Measurements from ENCODE around the gene TMEM179. TPM values are rescaled to one million over a fixed set of nuclear protein-coding genes. Genes with fewer than 3 reads are reported as not detected.

Gene TMEM179
- total RNA-seq, 1 donor from 2014 or later = 20.2 TPM

- peaks cover 24% of the 10 kb centered on the region for H3K27me3 Mint-ChIP-seq (ENCODE audit: low read depth)
- TF ChIP-seq, protein P1, sequence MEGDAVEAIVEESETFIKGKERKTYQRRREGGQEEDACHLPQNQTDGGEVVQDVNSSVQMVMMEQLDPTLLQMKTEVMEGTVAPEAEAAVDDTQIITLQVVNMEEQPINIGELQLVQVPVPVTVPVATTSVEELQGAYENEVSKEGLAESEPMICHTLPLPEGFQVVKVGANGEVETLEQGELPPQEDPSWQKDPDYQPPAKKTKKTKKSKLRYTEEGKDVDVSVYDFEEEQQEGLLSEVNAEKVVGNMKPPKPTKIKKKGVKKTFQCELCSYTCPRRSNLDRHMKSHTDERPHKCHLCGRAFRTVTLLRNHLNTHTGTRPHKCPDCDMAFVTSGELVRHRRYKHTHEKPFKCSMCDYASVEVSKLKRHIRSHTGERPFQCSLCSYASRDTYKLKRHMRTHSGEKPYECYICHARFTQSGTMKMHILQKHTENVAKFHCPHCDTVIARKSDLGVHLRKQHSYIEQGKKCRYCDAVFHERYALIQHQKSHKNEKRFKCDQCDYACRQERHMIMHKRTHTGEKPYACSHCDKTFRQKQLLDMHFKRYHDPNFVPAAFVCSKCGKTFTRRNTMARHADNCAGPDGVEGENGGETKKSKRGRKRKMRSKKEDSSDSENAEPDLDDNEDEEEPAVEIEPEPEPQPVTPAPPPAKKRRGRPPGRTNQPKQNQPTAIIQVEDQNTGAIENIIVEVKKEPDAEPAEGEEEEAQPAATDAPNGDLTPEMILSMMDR (conservative IDR thresholded peaks at IDR 0.05) = no peak
- peaks cover 20% of the 10 kb centered on the region for H3K4me1 Mint-ChIP-seq
- H3K9me3 Mint-ChIP-seq = no peaks in the 10 kb centered on the region
- H3K4me3 Mint-ChIP-seq = no peak overlapping the region
- H3K36me3 Mint-ChIP-seq (ENCODE audit: low read depth) = no peaks in the 10 kb centered on the region
- no peak for DNase-seq (ENCODE audit: low read depth, low spot score)
- H3K27ac Mint-ChIP-seq (ENCODE audit: unreplicated experiment) = no peak overlapping the region
These were observed 3.8 kb downstream of the TMEM179 start for GRCh38 chr14:104600805-104601204.

- TF ChIP-seq, protein P1 (conservative IDR thresholded peaks at IDR 0.05) = no peak
These were observed 4.4 kb downstream of the TMEM179 start for GRCh38 chr14:104600141-104600643.

GRCh38 chr14:104599446-104599845 lies 5.1 kb downstream of the TMEM179 start:
- H3K4me3 Mint-ChIP-seq = no peak overlapping the region
- TF ChIP-seq, protein P1 (conservative IDR thresholded peaks at IDR 0.05) = no peak
- H3K9me3 Mint-ChIP-seq = no peaks in the 10 kb centered on the region
- peaks cover 13% of the 10 kb centered on the region for H3K4me1 Mint-ChIP-seq
- H3K27me3 Mint-ChIP-seq (ENCODE audit: low read depth) = peaks cover 12% of the 10 kb centered on the region
- H3K36me3 Mint-ChIP-seq (ENCODE audit: low read depth) = no peaks in the 10 kb centered on the region
- no peak overlapping the region for H3K27ac Mint-ChIP-seq (ENCODE audit: unreplicated experiment)
- no peak for DNase-seq (ENCODE audit: low read depth, low spot score)

More at GRCh38 chr14:104600141-104600643, 4.4 kb downstream of the TMEM179 start:
- no peak overlapping the region for H3K4me3 Mint-ChIP-seq
- H3K4me1 Mint-ChIP-seq = peaks cover 17% of the 10 kb centered on the region
- DNase-seq (ENCODE audit: low read depth, low spot score) = no peak
- H3K36me3 Mint-ChIP-seq (ENCODE audit: low read depth) = no peaks in the 10 kb centered on the region
- H3K27me3 Mint-ChIP-seq (ENCODE audit: low read depth) = peaks cover 18% of the 10 kb centered on the region
- no peak overlapping the region for H3K27ac Mint-ChIP-seq (ENCODE audit: unreplicated experiment)
- no peaks in the 10 kb centered on the region for H3K9me3 Mint-ChIP-seq

DNA sequence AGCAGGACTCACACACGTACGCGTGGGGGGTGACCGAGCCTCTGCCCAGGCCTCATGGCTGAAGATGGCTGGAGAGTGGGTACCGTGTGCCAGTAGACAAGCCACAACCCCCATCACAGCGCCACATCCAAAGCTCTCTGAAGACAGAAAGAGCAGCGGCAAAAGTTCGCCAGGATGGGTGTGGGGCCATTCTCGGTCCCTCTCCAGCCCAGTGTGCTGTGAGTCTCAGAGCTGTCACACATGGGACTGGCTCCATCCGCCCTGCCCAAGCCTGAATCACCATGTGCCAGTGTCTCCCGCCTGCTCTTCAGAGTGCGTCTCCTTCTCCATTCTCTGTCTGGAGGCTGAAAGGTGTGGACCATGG lies 5.7 kb downstream of the TMEM179 start:
- no peak for DNase-seq (ENCODE audit: low read depth, low spot score)
- H3K9me3 Mint-ChIP-seq = no peaks in the 10 kb centered on the region
- no peak overlapping the region for H3K27ac Mint-ChIP-seq (ENCODE audit: unreplicated experiment)
- TF ChIP-seq, protein P1 (conservative IDR thresholded peaks at IDR 0.05) = no peak
- no peak overlapping the region for H3K4me3 Mint-ChIP-seq
- H3K4me1 Mint-ChIP-seq = peaks cover 7% of the 10 kb centered on the region
- no peaks in the 10 kb centered on the region for H3K36me3 Mint-ChIP-seq (ENCODE audit: low read depth)
- peaks cover 6% of the 10 kb centered on the region for H3K27me3 Mint-ChIP-seq (ENCODE audit: low read depth)

DNA sequence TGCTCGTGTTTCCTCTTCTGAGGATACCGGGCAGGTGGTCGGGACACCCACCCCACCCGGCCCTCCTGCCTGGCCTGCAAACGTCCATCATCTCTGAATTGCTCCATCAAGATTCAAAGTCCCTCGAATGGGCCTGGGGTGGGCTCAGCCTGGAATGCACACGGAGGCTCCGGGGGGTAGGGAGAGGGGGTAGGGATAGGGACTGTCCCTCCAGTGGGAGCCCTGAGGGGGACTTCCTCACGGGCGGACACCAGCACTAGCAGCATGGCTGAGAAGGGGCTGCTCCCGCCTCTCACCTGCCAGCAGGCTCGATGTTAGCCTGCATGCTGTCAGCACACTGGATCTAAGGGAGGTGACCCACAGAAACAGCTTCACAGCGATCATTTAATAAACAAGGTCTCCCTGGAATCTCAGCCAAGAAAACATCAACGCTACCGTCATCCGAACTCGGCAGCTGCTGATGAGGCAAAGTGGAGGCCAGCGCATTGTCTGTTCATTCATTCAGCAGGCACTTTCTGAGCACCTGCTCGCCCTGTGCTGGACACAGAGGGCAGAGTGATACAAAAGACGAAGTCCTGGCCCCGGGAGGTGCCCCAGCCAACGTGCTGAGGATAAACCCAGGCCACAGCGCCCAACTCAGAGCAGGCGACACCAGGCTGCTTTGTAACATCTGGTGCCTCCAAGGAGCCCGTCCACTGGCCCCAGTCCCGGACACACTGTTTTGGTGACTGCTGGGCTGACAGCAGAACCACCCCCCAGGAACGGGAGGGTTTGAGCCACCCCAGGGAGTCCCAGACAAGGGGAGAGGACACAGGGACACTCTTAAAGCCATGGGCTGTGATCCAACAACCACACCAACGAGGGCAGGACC lies 6.3 kb downstream of the TMEM179 start:
- H3K36me3 Mint-ChIP-seq (ENCODE audit: low read depth) = no peaks in the 10 kb centered on the region
- DNase-seq (ENCODE audit: low read depth, low spot score) = no peak
- TF ChIP-seq, protein P1 (conservative IDR thresholded peaks at IDR 0.05) = no peak

More for the DNA sequence above, 6.3 kb downstream of the TMEM179 start:
- H3K27me3 Mint-ChIP-seq (ENCODE audit: low read depth) = peaks cover 5% of the 10 kb centered on the region
- no peak overlapping the region for H3K27ac Mint-ChIP-seq (ENCODE audit: unreplicated experiment)
- H3K4me1 Mint-ChIP-seq = peaks cover 7% of the 10 kb centered on the region
- H3K9me3 Mint-ChIP-seq = no peaks in the 10 kb centered on the region
- H3K4me3 Mint-ChIP-seq = no peak overlapping the region

Data from neural crest cell (in vitro differentiated cells).